Measurements from ENCODE around the gene MAD1L1. TPM values are rescaled to one million over a fixed set of nuclear protein-coding genes. Genes with fewer than 3 reads are reported as not detected.

MAD1L1 gene
- 16.1 TPM for polyA plus RNA-seq (2012; ENCODE audit: missing spikeins)

GRCh38 chr7:2232766-2233520, at the start of gene MAD1L1:
MAD1L1 (minus strand) TSS chr7:2232945; CDS start chr7:2230133, 2,812 bp downstream.
- peak; percentile 92 for FAIRE-seq
- peak; percentile 91 for DNase-seq (ENCODE audit: insufficient read length)
- TF ChIP-seq POLR2AphosphoS5 (IDR thresholded peaks at IDR 0.05; ENCODE audit: low read depth, low read length) (peak; percentile 58; the same call in 1 of the 2 replicates), POLR2A (IDR thresholded peaks at IDR 0.05; ENCODE audit: low read depth, low read length) (peak; percentile 82), TAF1 (IDR thresholded peaks at IDR 0.05; ENCODE audit: borderline replicate concordance, low read depth, low read length) (peak; percentile 49; the same call in 1 of the 2 replicates)

DNA sequence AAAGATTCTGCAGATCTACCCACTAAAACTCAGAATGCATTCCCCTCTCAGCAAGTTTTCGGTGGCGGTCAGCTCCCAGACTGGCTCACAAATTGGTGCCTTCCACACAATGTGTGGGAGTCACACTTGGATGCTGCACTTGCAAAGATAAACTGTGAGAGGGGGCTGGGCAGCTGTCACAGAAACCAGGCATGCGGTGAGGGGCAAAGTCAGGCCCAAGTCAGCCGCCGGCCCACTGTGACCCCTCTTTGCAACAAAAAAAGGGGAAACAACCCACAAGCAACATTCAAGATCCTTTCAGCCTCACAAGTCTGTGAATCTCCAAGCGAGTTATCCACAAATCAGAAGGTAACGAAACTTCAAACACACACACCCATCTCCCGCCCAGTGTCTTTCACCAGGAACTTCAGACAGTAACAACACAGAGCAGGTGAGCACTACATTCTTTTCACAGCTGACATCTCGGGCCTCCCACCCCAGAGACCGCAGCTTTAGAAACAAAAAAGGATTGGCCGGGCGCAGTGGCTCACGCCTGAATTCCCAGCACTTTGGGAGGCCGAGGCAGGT, 49.5 kb upstream of the MAD1L1 start:
- no peak for FAIRE-seq
- TF ChIP-seq POLR2AphosphoS5 (IDR thresholded peaks at IDR 0.05; ENCODE audit: low read depth, low read length) (no peak), POLR2A (IDR thresholded peaks at IDR 0.05; ENCODE audit: low read depth, low read length) (no peak), TAF1 (IDR thresholded peaks at IDR 0.05; ENCODE audit: borderline replicate concordance, low read depth, low read length) (no peak)
- no peak for DNase-seq (ENCODE audit: insufficient read length)

DNA sequence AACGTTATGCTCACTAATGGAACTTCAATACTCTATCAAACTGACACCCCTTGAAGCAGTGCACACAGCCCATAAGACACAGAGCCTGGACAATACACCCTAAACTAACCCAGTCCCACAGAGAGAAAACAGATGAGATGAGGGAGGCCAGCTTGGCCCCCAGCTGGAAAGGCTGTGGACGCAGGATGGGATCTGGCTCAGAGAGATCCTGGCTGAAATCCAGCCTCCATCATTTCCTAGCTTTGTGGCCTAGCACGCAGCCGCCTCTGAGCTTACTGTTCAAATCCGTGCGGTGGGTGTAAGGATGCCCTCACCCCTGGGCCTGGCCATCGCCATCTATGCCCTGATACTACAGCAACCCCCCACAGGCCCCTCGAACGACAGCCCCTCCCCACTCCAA, 48.8 kb upstream of the MAD1L1 start:
- FAIRE-seq: no peak
- TF ChIP-seq POLR2AphosphoS5 (IDR thresholded peaks at IDR 0.05; ENCODE audit: low read depth, low read length) (no peak), POLR2A (IDR thresholded peaks at IDR 0.05; ENCODE audit: low read depth, low read length) (no peak), TAF1 (IDR thresholded peaks at IDR 0.05; ENCODE audit: borderline replicate concordance, low read depth, low read length) (no peak)
- DNase-seq (ENCODE audit: insufficient read length): no peak

- FAIRE-seq (no peak), DNase-seq (ENCODE audit: insufficient read length) (no peak)
- no peak for TF ChIP-seq TAF1 (IDR thresholded peaks at IDR 0.05; ENCODE audit: borderline replicate concordance, low read depth, low read length)
- TF ChIP-seq POLR2A (IDR thresholded peaks at IDR 0.05; ENCODE audit: low read depth, low read length): no peak
- TF ChIP-seq POLR2AphosphoS5 (IDR thresholded peaks at IDR 0.05; ENCODE audit: low read depth, low read length): no peak
These were observed 47.7 kb upstream of the MAD1L1 start for GRCh38 chr7:2280424-2280823.

- TF ChIP-seq POLR2A (IDR thresholded peaks at IDR 0.05; ENCODE audit: low read depth, low read length) (no peak), TAF1 (IDR thresholded peaks at IDR 0.05; ENCODE audit: borderline replicate concordance, low read depth, low read length) (no peak), POLR2AphosphoS5 (IDR thresholded peaks at IDR 0.05; ENCODE audit: low read depth, low read length) (no peak)
- DNase-seq (ENCODE audit: insufficient read length) (no peak), FAIRE-seq (no peak)
These were observed 47.2 kb upstream of the MAD1L1 start for GRCh38 chr7:2279896-2280295.

GRCh38 chr7:2278026-2278425, 45.3 kb upstream of the MAD1L1 start:
- DNase-seq (ENCODE audit: insufficient read length) (no peak), FAIRE-seq (no peak)
- TF ChIP-seq TAF1 (IDR thresholded peaks at IDR 0.05; ENCODE audit: borderline replicate concordance, low read depth, low read length) (no peak), POLR2AphosphoS5 (IDR thresholded peaks at IDR 0.05; ENCODE audit: low read depth, low read length) (no peak), POLR2A (IDR thresholded peaks at IDR 0.05; ENCODE audit: low read depth, low read length) (no peak)

GRCh38 chr7:2276107-2276506, 43.4 kb upstream of the MAD1L1 start:
- no peak for DNase-seq (ENCODE audit: insufficient read length)
- TF ChIP-seq POLR2AphosphoS5 (IDR thresholded peaks at IDR 0.05; ENCODE audit: low read depth, low read length) (no peak), POLR2A (IDR thresholded peaks at IDR 0.05; ENCODE audit: low read depth, low read length) (no peak), TAF1 (IDR thresholded peaks at IDR 0.05; ENCODE audit: borderline replicate concordance, low read depth, low read length) (no peak)
- FAIRE-seq: no peak

GRCh38 chr7:2275101-2275500, 42.4 kb upstream of the MAD1L1 start:
- FAIRE-seq: no peak
- DNase-seq (ENCODE audit: insufficient read length): no peak
- TF ChIP-seq POLR2AphosphoS5 (IDR thresholded peaks at IDR 0.05; ENCODE audit: low read depth, low read length) (no peak), POLR2A (IDR thresholded peaks at IDR 0.05; ENCODE audit: low read depth, low read length) (no peak), TAF1 (IDR thresholded peaks at IDR 0.05; ENCODE audit: borderline replicate concordance, low read depth, low read length) (no peak)

DNA sequence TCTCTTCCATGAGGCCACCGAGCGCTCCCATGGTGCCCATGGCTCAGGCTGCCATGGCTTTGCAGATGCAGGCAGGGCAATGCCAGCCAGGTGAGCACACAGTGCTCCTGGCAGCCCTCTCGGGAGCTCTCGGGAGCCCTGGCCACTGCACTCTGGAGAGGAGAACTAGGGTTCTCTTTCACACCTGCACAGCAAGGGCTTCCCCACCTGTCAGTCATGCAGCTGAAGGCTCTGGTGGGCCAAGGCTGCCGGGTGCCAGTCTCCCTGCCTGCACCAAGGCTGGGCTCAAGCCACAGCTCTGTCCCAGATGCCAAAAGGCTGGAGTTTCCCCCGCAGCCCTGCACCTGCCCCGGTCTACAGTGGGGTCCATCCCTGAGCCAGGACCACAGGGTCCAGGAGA, 41.9 kb upstream of the MAD1L1 start:
- TF ChIP-seq POLR2AphosphoS5 (IDR thresholded peaks at IDR 0.05; ENCODE audit: low read depth, low read length) (no peak), TAF1 (IDR thresholded peaks at IDR 0.05; ENCODE audit: borderline replicate concordance, low read depth, low read length) (no peak), POLR2A (IDR thresholded peaks at IDR 0.05; ENCODE audit: low read depth, low read length) (no peak)
- FAIRE-seq: no peak
- no peak for DNase-seq (ENCODE audit: insufficient read length)

GRCh38 chr7:2273866-2274265, 41.1 kb upstream of the MAD1L1 start:
- TF ChIP-seq POLR2AphosphoS5 (IDR thresholded peaks at IDR 0.05; ENCODE audit: low read depth, low read length): no peak
- TF ChIP-seq TAF1 (IDR thresholded peaks at IDR 0.05; ENCODE audit: borderline replicate concordance, low read depth, low read length): no peak
- TF ChIP-seq POLR2A (IDR thresholded peaks at IDR 0.05; ENCODE audit: low read depth, low read length): no peak
- FAIRE-seq: no peak
- no peak for DNase-seq (ENCODE audit: insufficient read length)

GRCh38 chr7:2272031-2272430, 39.3 kb upstream of the MAD1L1 start:
- DNase-seq (ENCODE audit: insufficient read length): no peak
- FAIRE-seq: no peak
- TF ChIP-seq POLR2A (IDR thresholded peaks at IDR 0.05; ENCODE audit: low read depth, low read length): no peak
- no peak for TF ChIP-seq TAF1 (IDR thresholded peaks at IDR 0.05; ENCODE audit: borderline replicate concordance, low read depth, low read length)
- TF ChIP-seq POLR2AphosphoS5 (IDR thresholded peaks at IDR 0.05; ENCODE audit: low read depth, low read length): no peak
